Endothelial cell of umbilical vein (primary cell): ENCODE results near the gene PERM1. TPM values are rescaled to one million over a fixed set of nuclear protein-coding genes. Genes with fewer than 3 reads are reported as not detected.

ENCODE experiments used
- BruUV-seq: library from RNA; stranded (reverse); fragments of 400-500 nt; replicated peaks from 2 replicates; lab custom pipeline; 2021; lab: Mats Ljungman, UMichigan
- CTCF ChIA-PET: fragments of 300-600, 350-600 bp; sonication (Branson Sonifier 250); formaldehyde crosslinking; loops from one replicate; lab custom pipeline; 2021; ENCODE audit warnings: antibody characterized with exemption, inconsistent platforms; lab: Charles Lee
- POLR2A ChIA-PET: fragments of 300-600, 350-600 bp; sonication (Branson Sonifier 250); formaldehyde crosslinking; loops from one replicate; lab custom pipeline; 2021; ENCODE audit warnings: antibody characterized with exemption, inconsistent platforms; lab: Charles Lee
- DNase-seq: peaks from one replicate; pipeline ENCODE4 v3.0.0-alpha.2; 2011; ENCODE audit warnings: low read depth, low spot score
- FAIRE-seq: peaks from 2 replicates; lab custom pipeline; 2011; peaks lifted over from hg19 to GRCh38; lab: Jason Lieb, UNC
- H2AFZ ChIP-seq: 2 replicates; pipeline ENCODE4 v1.6.0; 2012; ENCODE audit warnings: low read depth, low read length, control low read depth, inconsistent platforms
- H3K27ac ChIP-seq: 2 replicates; pipeline ENCODE4 v1.5.1; 2011; ENCODE audit warnings: low read depth, mild to moderate bottlenecking, control low read depth, low read length, moderate library complexity; ENCODE audit not compliant: insufficient read depth
- H3K27me3 ChIP-seq, 2 experiments: 2 replicates each; pipeline versions ENCODE4 v1.6.0 to v1.6.1; 2011; ENCODE audit warnings: low read length in 2 of 2, mixed read lengths in 1 of 2; ENCODE audit not compliant: control insufficient read depth in 2 of 2, insufficient read depth in 2 of 2
- H3K36me3 ChIP-seq, 2 experiments: 2 replicates in 1 of 2; 3 replicates in 1 of 2; pipeline ENCODE4 v1.5.1; 2011; ENCODE audit warnings: low read length in 2 of 2, mild to moderate bottlenecking in 1 of 2, moderate library complexity in 1 of 2; ENCODE audit not compliant: control insufficient read depth in 2 of 2, insufficient read depth in 2 of 2; ENCODE audit errors: extremely low read depth in 1 of 2
- H3K4me1 ChIP-seq: 3 replicates; pipeline ENCODE4 v1.5.1; 2011; ENCODE audit warnings: mild to moderate bottlenecking, low read length; ENCODE audit not compliant: control insufficient read depth, insufficient read depth; ENCODE audit errors: extremely low read depth
- H3K4me2 ChIP-seq: 2 replicates; pipeline ENCODE4 v1.6.1; 2011; ENCODE audit warnings: low read length, control low read depth, mixed read lengths; ENCODE audit not compliant: insufficient read depth
- H3K4me3 ChIP-seq, 3 experiments: fragments of 200-600 bp in 1 of 3; sonication (generic), shearing (Covaris generic) in 1 of 3; replicated peaks in 1 of 3; 2 replicates each; pipeline ENCODE4 v1.5.1; 2011 to 2016; ENCODE audit warnings: control low read depth in 3 of 3, low read length in 3 of 3, mild to moderate bottlenecking in 2 of 3, inconsistent platforms in 1 of 3, low read depth in 1 of 3, moderate library complexity in 1 of 3; ENCODE audit not compliant: insufficient read depth in 1 of 3
- H3K79me2 ChIP-seq: 2 replicates; pipeline ENCODE4 v1.6.0; 2012; ENCODE audit warnings: low read length, inconsistent platforms; ENCODE audit not compliant: control insufficient read depth, insufficient read depth
- H3K9ac ChIP-seq: replicated peaks from 2 replicates; pipeline ENCODE3; 2011; ENCODE audit warnings: low read length, control low read depth; ENCODE audit not compliant: insufficient read depth; ENCODE audit errors: extremely low read depth
- H3K9me1 ChIP-seq: replicated peaks from 3 replicates; pipeline ENCODE4 v1.6.0; 2011; ENCODE audit warnings: mild to moderate bottlenecking, low read length; ENCODE audit not compliant: control insufficient read depth, insufficient read depth; ENCODE audit errors: extremely low read depth
- H3K9me3 ChIP-seq: replicated peaks from 2 replicates; pipeline ENCODE4 v1.5.1; 2012; ENCODE audit warnings: low read length, inconsistent platforms; ENCODE audit not compliant: control insufficient read depth, insufficient read depth
- H4K20me1 ChIP-seq: replicated peaks from 2 replicates; pipeline ENCODE3; 2011; ENCODE audit warnings: mild to moderate bottlenecking, low read length; ENCODE audit not compliant: control insufficient read depth, insufficient read depth; ENCODE audit errors: extremely low read depth
- EZH2 ChIP-seq: IDR thresholded peaks from 2 replicates; pipeline ENCODE4 v1.6.1; 2012; ENCODE audit warnings: borderline replicate concordance, low read depth, mild to moderate bottlenecking, moderate library complexity, low read length, inconsistent platforms; ENCODE audit not compliant: severe bottlenecking
- FOS ChIP-seq: IDR thresholded peaks from 2 replicates; pipeline ENCODE4 v1.6.1; 2011; ENCODE audit warnings: mild to moderate bottlenecking, low read length, moderate library complexity, borderline replicate concordance; ENCODE audit not compliant: insufficient read depth
- GATA2 ChIP-seq: IDR thresholded peaks from 2 replicates; pipeline ENCODE4 v1.7.0; 2011; ENCODE audit warnings: low read depth, mild to moderate bottlenecking, moderate library complexity, mixed read lengths, low read length; ENCODE audit not compliant: insufficient read length, insufficient read depth
- JUN ChIP-seq: IDR thresholded peaks from 2 replicates; pipeline ENCODE4 v1.6.1; 2011; ENCODE audit warnings: borderline replicate concordance, low read depth; ENCODE audit not compliant: insufficient read length, insufficient read depth
- MYC ChIP-seq: IDR thresholded peaks from one replicate; pipeline ENCODE4 v1.6.1; 2011; ENCODE audit warnings: mild to moderate bottlenecking, low read depth, low read length
- POLR2A ChIP-seq: IDR thresholded peaks from 2 replicates; pipeline ENCODE4 v1.6.1; 2012; ENCODE audit warnings: low read depth, mild to moderate bottlenecking, control low read depth, low read length
- POLR2AphosphoS5 ChIP-seq: IDR thresholded peaks from 2 replicates; pipeline ENCODE4 v1.6.1; 2012; ENCODE audit warnings: low read depth, mild to moderate bottlenecking, control low read depth, low read length, moderate library complexity; ENCODE audit not compliant: insufficient read depth
- dilution Hi-C: fragments of 300-500 bp; cut with MboI; formaldehyde crosslinking; loops from one replicate; pipeline ENCODE4 v1.15.0; 2019; ENCODE audit warnings: low sequenced_read_pairs; ENCODE audit not compliant: extremely low pct_ligation_motif_present
- intact Hi-C: fragments of 100-400 bp; cut with micrococcal nuclease; formaldehyde crosslinking; loops from one replicate; pipeline ENCODE4 v1.10.0; 2022
- polyA plus RNA-seq, 4 experiments: library from polyadenylated mRNA; depleted of rRNA in 3 of 4; stranded (reverse) in 3 of 4; unstranded in 1 of 4; fragments of >200 nt; gene quantifications; 2 replicates each; pipeline versions ENCODE4 v1.2.1 to v1.2.3, GENCODE V29; 2011 to 2012; ENCODE audit warnings: missing spikeins in 1 of 4
- total RNA-seq: library from RNA; stranded (reverse); gene quantifications from 2 replicates; pipeline ENCODE4 v1.2.3, GENCODE V29; 2021
- TF ChIP-seq, protein P1 (sequence below), 2 donors: IDR thresholded peaks; 1 replicate in 1 of 2; 2 replicates in 1 of 2; pipeline ENCODE4 v1.5.1; 2011; ENCODE audit warnings: low read length in 2 of 2, mild to moderate bottlenecking in 2 of 2, moderate library complexity in 2 of 2, control low read depth in 1 of 2, inconsistent platforms in 1 of 2, low read depth in 1 of 2; ENCODE audit not compliant: insufficient read depth in 1 of 2; ENCODE audit errors: extremely low read depth in 1 of 2
- TF ChIP-seq, protein P2 (sequence below): IDR thresholded peaks from 2 replicates; pipeline ENCODE4 v1.6.1; 2011; ENCODE audit not compliant: insufficient read depth, insufficient read length

The PERM1 gene
- total and polyA plus RNA-seq, 2 donors (not counting 3 experiments of a cell fraction or from before 2014, with no cell fraction given): not detected

DNA sequence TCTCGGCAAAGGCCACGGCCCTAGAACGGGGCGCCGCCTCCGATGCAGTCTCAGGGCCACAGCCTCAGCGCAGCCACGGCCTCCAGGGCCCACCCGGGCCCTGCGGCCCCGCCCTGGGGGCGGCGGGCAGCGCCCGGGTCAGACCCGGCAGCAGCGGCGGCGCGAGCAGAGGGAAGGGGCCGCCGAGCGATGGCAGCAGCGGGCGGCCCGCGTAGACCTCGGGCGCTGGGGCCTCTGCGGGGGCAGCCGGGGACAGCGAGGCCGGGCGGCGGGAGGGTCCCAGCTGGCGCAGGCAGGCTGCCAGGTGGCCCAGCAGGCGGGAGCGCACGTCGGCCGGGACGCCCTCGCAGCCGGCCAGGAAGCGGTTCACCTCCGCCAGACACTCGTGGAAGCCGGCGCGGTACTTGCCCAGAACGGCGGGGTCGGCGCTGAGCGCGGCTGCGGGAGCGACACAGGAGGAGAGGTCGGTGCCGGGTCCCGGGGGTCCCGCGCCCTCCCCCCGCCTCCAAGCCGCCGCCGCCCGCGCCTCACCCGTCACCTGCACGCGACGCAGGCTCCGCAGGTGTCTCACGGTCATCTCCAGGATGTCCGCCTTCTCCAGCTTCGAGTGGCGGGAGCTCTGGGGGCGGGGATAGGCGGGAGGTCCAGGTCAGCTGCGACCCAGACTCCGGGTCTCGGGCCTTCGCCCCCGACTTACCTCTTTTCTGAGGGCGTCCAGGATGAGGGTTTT lies 17.3 kb upstream of the PERM1 start:
- intact Hi-C loops: no loop called here
- Histone ChIP-seq H3K9me1 (no peaks in the 10 kb centered on the region), H3K79me2 (no peaks in the 10 kb centered on the region), H3K9ac (peak overlapping the region; percentile 91), H3K27ac (no peak overlapping the region), H2AFZ (peak overlapping the region; percentile 50), H4K20me1 (no peaks in the 10 kb centered on the region), H3K9me3 (no peaks in the 10 kb centered on the region), H3K4me1 (peaks cover 9% of the 10 kb centered on the region), H3K36me3 (no peaks in the 10 kb centered on the region), H3K27me3 (peaks cover 0 to 19% of the 10 kb centered on the region in 2 experiments), H3K4me3 (peak overlapping the region; percentile 11 to 55 (median 51)), H3K4me2 (peak overlapping the region; percentile 72)
- dilution Hi-C loops: no loop called here
- DNase-seq (no peak), FAIRE-seq (peak; percentile 15)
- BruUV-seq: TSS peak; percentile 32
- ChIA-PET CTCF (interaction anchor here (0.8 to 4.3 kb wide), 2 partner anchors 15 to 19 kb away, joined by 6 to 22 read pairs; partner anchors contain the start of gene AGRN), POLR2A (no interaction called here)
- TF ChIP-seq GATA2 (no peak), EZH2 (peak; percentile 79)
- TF ChIP-seq, protein P1, sequence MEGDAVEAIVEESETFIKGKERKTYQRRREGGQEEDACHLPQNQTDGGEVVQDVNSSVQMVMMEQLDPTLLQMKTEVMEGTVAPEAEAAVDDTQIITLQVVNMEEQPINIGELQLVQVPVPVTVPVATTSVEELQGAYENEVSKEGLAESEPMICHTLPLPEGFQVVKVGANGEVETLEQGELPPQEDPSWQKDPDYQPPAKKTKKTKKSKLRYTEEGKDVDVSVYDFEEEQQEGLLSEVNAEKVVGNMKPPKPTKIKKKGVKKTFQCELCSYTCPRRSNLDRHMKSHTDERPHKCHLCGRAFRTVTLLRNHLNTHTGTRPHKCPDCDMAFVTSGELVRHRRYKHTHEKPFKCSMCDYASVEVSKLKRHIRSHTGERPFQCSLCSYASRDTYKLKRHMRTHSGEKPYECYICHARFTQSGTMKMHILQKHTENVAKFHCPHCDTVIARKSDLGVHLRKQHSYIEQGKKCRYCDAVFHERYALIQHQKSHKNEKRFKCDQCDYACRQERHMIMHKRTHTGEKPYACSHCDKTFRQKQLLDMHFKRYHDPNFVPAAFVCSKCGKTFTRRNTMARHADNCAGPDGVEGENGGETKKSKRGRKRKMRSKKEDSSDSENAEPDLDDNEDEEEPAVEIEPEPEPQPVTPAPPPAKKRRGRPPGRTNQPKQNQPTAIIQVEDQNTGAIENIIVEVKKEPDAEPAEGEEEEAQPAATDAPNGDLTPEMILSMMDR (IDR thresholded peaks at IDR 0.05; ENCODE audit: extremely low read depth in 1 of 2, insufficient read depth in 1 of 2, low read depth in 1 of 2, low read length in 2 of 2): no peak

DNA sequence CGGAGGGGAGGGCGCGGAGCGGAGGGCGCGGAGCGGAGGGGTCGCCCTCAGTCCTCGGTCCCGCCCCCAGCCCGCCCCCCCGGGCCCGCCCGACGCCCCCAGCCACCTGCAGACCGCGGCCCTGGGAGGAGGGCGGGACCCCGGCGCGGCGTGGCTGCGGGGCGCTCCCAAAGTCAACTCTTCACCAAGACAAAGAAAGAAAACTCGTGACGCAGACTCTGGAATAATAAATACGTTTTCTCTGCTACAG lies 16.8 kb upstream of the PERM1 start:
- POLR2A ChIA-PET: no interaction called here
- no peaks in the 10 kb centered on the region for H4K20me1 ChIP-seq
- H3K4me2 ChIP-seq: peak overlapping the region; percentile 43
- peak overlapping the region in 2 of 3 experiments; percentile 51 to 55 for H3K4me3 ChIP-seq
- no peaks in the 10 kb centered on the region for H3K9me3 ChIP-seq
- no peaks in the 10 kb centered on the region for H3K36me3 ChIP-seq
- H3K79me2 ChIP-seq: no peaks in the 10 kb centered on the region
- no peak for TF ChIP-seq EZH2
- TF ChIP-seq, protein P1 (IDR thresholded peaks at IDR 0.05; ENCODE audit: extremely low read depth in 1 of 2, insufficient read depth in 1 of 2, low read depth in 1 of 2, low read length in 2 of 2): no peak
- no peak for TF ChIP-seq POLR2AphosphoS5
- no peak for TF ChIP-seq FOS
- TF ChIP-seq, protein P2, sequence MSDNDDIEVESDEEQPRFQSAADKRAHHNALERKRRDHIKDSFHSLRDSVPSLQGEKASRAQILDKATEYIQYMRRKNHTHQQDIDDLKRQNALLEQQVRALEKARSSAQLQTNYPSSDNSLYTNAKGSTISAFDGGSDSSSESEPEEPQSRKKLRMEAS: no peak
- TF ChIP-seq MYC: no peak
- TF ChIP-seq POLR2A: no peak
- TF ChIP-seq GATA2: no peak
- no peak for TF ChIP-seq JUN
- peaks cover 9% of the 10 kb centered on the region for H3K4me1 ChIP-seq
- peaks cover 0 to 19% of the 10 kb centered on the region in 2 experiments for H3K27me3 ChIP-seq
- H2AFZ ChIP-seq: no peak overlapping the region
- H3K9me1 ChIP-seq: no peaks in the 10 kb centered on the region
- BruUV-seq: no TSS peak
- dilution Hi-C loops (no loop called here), intact Hi-C loops (no loop called here)
- no peak for DNase-seq
- CTCF ChIA-PET: no interaction called here
- FAIRE-seq: no peak
- H3K27ac ChIP-seq: no peak overlapping the region
- peak overlapping the region; percentile 91 for H3K9ac ChIP-seq
